Osteoblast (primary cell): ENCODE measurements around the gene KCTD16. TPM values are rescaled to one million over a fixed set of nuclear protein-coding genes. Genes with fewer than 3 reads are reported as not detected.

ENCODE experiments used
- DNase-seq: peaks from one replicate; pipeline ENCODE4 v3.0.0; 2011; ENCODE audit warnings: low spot score, mixed read lengths; ENCODE audit not compliant: insufficient read length; ENCODE audit errors: missing footprints
- H2AFZ ChIP-seq: 2 replicates; pipeline ENCODE4 v1.6.0; 2011; ENCODE audit warnings: mild to moderate bottlenecking, low read length
- H3K27ac ChIP-seq: 2 replicates; pipeline ENCODE4 v1.5.1; 2011; ENCODE audit warnings: mild to moderate bottlenecking, low read depth, low read length, moderate library complexity
- H3K27me3 ChIP-seq: 2 replicates; pipeline ENCODE4 v1.6.0; 2012; ENCODE audit warnings: mild to moderate bottlenecking, control low read depth, inconsistent platforms, low read length, moderate library complexity; ENCODE audit not compliant: insufficient read depth
- H3K36me3 ChIP-seq: 2 replicates; pipeline ENCODE4 v1.5.1; 2011; ENCODE audit warnings: mild to moderate bottlenecking, low read length, control low read depth, moderate library complexity; ENCODE audit not compliant: insufficient read depth
- H3K4me1 ChIP-seq: 2 replicates; pipeline ENCODE4 v1.5.1; 2011; ENCODE audit warnings: mild to moderate bottlenecking, low read length, control low read depth, moderate library complexity; ENCODE audit not compliant: insufficient read depth
- H3K4me2 ChIP-seq: 2 replicates; pipeline ENCODE4 v1.6.0; 2011; ENCODE audit warnings: mild to moderate bottlenecking, low read length; ENCODE audit not compliant: insufficient read depth
- H3K4me3 ChIP-seq: fragments of 200-600 bp; sonication (generic); 3 replicates; pipeline ENCODE4 v1.5.1; 2012; ENCODE audit warnings: mild to moderate bottlenecking, low read length, inconsistent platforms; ENCODE audit not compliant: insufficient read depth
- H3K79me2 ChIP-seq: 2 replicates; pipeline ENCODE4 v1.6.0; 2012; ENCODE audit warnings: mild to moderate bottlenecking, low read length, control low read depth, inconsistent platforms; ENCODE audit not compliant: insufficient read depth
- H3K9me3 ChIP-seq: 2 replicates; pipeline ENCODE4 v1.5.1; 2011; ENCODE audit warnings: low read depth, low read length, control low read depth
- H4K20me1 ChIP-seq: 2 replicates; pipeline ENCODE4 v1.6.0; 2012; ENCODE audit warnings: mild to moderate bottlenecking, low read length, control low read depth; ENCODE audit not compliant: insufficient read depth
- total RNA-seq: library from RNA; depleted of rRNA; stranded (reverse); fragments of >200 nt; gene quantifications from 2 replicates; pipeline ENCODE4 v1.2.3, GENCODE V29; 2012
- TF ChIP-seq, protein P1 (sequence below): IDR thresholded peaks from 2 replicates; pipeline ENCODE4 v1.5.1; 2011; ENCODE audit warnings: mild to moderate bottlenecking, low read depth, low read length, moderate library complexity; ENCODE audit errors: extremely low read depth

The KCTD16 gene
- total RNA-seq, 1 donor, result 3.6 TPM

DNA sequence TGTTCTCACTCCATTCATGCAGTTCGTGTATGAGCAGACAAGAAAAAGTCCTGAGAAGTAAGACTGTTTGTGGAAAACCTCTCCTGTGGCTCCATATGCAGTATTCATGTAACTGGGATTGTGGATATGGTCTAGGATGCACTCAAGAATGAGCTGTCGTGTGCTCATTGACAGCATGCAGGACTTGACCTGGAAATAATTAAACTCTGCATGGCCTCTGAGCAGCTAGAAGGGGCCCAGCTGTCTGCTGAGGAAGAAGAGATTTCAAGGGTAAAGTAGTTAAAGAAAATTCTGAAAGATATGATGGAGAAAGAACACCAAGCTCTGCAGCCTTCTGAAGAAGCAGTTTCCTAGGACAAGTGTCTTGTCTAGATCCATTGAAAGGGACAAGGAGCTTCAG is 89.4 kb downstream of the KCTD16 start:
- Histone ChIP-seq H3K27ac (no peak overlapping the region), H3K9me3 (no peaks in the 10 kb centered on the region), H2AFZ (no peak overlapping the region), H4K20me1 (no peaks in the 10 kb centered on the region), H3K4me2 (no peak overlapping the region), H3K79me2 (no peaks in the 10 kb centered on the region), H3K36me3 (no peaks in the 10 kb centered on the region), H3K27me3 (no peaks in the 10 kb centered on the region), H3K4me3 (no peak overlapping the region), H3K4me1 (no peaks in the 10 kb centered on the region)
- DNase-seq, result no peak
- TF ChIP-seq, protein P1, sequence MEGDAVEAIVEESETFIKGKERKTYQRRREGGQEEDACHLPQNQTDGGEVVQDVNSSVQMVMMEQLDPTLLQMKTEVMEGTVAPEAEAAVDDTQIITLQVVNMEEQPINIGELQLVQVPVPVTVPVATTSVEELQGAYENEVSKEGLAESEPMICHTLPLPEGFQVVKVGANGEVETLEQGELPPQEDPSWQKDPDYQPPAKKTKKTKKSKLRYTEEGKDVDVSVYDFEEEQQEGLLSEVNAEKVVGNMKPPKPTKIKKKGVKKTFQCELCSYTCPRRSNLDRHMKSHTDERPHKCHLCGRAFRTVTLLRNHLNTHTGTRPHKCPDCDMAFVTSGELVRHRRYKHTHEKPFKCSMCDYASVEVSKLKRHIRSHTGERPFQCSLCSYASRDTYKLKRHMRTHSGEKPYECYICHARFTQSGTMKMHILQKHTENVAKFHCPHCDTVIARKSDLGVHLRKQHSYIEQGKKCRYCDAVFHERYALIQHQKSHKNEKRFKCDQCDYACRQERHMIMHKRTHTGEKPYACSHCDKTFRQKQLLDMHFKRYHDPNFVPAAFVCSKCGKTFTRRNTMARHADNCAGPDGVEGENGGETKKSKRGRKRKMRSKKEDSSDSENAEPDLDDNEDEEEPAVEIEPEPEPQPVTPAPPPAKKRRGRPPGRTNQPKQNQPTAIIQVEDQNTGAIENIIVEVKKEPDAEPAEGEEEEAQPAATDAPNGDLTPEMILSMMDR, result no peak

DNA sequence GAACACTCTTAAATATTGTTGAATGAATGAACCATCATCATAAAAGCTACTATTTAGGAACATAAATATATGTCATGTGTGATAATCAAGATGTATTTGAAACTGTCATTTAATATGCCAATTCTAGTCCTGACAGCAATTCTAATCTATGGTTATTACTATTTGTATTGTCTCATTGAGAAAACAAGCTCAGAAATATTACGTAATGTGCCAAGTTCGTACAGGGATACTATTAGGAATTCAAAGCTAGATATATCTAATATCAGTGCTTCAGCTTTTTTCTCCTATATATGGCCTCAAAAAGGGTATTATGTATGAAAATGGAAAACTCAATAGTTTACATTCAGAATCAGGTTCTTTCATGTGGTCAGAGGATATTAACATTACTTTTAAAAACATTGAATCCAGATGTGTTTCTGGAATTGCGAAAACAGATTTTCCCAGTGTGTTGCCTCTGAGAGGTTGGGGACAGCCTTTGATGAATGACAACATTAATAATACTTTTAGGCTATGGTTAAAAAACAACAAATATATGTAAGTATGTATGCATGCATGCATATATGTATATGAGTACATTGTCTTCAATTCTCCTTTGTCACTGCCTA is 95.1 kb downstream of the KCTD16 start:
- Histone ChIP-seq H3K36me3 (no peaks in the 10 kb centered on the region), H3K79me2 (no peaks in the 10 kb centered on the region), H3K27ac (no peak overlapping the region), H3K27me3 (no peaks in the 10 kb centered on the region), H3K4me3 (no peak overlapping the region), H2AFZ (no peak overlapping the region), H3K9me3 (no peaks in the 10 kb centered on the region), H3K4me2 (no peak overlapping the region), H4K20me1 (no peaks in the 10 kb centered on the region), H3K4me1 (no peaks in the 10 kb centered on the region)
- no peak for DNase-seq
- TF ChIP-seq, protein P1, result no peak

DNA sequence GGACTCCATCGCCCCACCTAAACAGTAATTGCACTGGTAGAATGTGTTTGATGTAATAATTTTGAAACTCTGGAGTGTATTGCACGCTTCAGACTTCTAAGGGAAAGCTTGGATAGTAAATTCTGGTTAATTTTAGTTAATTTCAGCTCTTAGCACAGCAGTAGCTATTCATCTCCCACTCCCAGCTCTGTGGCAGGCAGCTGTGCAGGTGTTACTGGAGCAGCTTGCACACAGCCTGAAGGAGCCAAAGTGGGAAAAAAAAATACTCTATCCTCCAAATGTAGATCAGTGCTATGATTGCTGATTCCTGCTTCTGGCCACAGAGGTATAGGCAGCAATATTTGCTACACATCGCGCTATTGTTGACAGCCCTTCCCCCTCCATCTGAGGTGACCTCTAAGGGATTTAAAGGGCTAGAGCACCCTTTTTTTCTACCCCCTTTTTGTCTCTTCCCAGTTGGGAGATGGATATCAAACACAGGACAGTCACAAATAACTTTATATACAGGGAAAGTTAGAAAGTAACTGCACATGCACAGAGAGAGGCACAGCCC is 97.4 kb downstream of the KCTD16 start:
- no peaks in the 10 kb centered on the region for H3K4me1 ChIP-seq
- TF ChIP-seq, protein P1, result no peak

DNA sequence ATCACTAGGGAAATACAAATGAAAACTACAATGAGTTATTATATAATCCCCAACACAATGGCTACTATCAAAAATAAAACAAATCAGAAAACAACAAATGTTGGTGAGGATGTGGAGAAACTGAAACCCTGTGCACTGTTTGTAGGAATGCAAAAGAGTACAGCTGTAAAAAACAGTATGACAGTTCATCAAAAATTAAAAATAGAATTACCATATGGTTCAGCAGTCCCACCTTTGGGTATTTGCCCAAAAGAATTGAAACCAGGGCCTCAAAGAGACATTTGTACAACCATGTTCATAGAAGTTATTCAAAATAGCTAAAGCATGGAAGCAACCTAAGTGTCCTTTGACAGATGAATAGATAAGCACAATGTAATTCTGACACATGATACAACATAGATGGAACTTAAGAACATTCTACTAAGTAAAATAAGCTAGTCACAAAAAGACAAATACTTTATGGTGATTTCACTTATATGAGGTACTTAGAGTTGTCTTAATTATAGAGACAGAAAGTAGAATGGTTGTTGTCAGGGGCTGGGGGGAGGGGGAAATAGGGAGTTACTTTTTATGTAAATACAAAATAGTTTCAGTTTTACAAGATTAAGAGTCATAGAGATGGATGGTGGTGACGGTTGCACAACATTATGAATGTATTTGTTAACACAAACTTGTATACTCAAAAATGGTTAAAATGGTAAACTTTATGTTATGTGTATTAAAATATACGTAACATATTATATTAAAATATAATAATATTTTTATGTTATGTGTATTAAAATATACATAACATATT is 102.8 kb downstream of the KCTD16 start:
- H3K4me1 ChIP-seq, result no peaks in the 10 kb centered on the region
- no peaks in the 10 kb centered on the region for H3K9me3 ChIP-seq
- no peaks in the 10 kb centered on the region for H3K36me3 ChIP-seq
- H4K20me1 ChIP-seq, result no peaks in the 10 kb centered on the region
- H3K4me2 ChIP-seq, result no peak overlapping the region
- H3K79me2 ChIP-seq, result no peaks in the 10 kb centered on the region
- H3K4me3 ChIP-seq, result no peak overlapping the region
- H2AFZ ChIP-seq, result no peak overlapping the region
- TF ChIP-seq, protein P1, result no peak
- no peak overlapping the region for H3K27ac ChIP-seq
- H3K27me3 ChIP-seq, result no peaks in the 10 kb centered on the region
- no peak for DNase-seq

More for the DNA sequence above, 97.4 kb downstream of the KCTD16 start:
- no peak for DNase-seq
- Histone ChIP-seq H3K4me3 (no peak overlapping the region), H2AFZ (no peak overlapping the region), H3K36me3 (no peaks in the 10 kb centered on the region), H3K79me2 (no peaks in the 10 kb centered on the region), H4K20me1 (no peaks in the 10 kb centered on the region), H3K27me3 (no peaks in the 10 kb centered on the region), H3K9me3 (no peaks in the 10 kb centered on the region), H3K4me2 (no peak overlapping the region), H3K27ac (no peak overlapping the region)
